IPS-11a (cell line): ENCODE data around the gene ZMYND11.
"Not testable (repeated sequence)": the region's sequence is repeated elsewhere in the genome, so short reads cannot be mapped to it uniquely, and the experiment has no call there.

Experiments used
- H3K4me3 ChIP-seq: one replicate; pipeline ENCODE4 v1.5.1; 2013; ENCODE audit warnings: low read depth, low read length, control low read depth

ZMYND11 gene

GRCh38 chr10:241966-242643 lies 106.8 kb downstream of the ZMYND11 start:
- no peak overlapping the region for H3K4me3 ChIP-seq

GRCh38 chr10:244227-244626 lies 109.0 kb downstream of the ZMYND11 start:
- no peak overlapping the region for H3K4me3 ChIP-seq

- no peak overlapping the region for H3K4me3 ChIP-seq
Observed at GRCh38 chr10:246431-246830, 111.2 kb downstream of the ZMYND11 start.

GRCh38 chr10:247480-247879 lies 112.2 kb downstream of the ZMYND11 start:
- H3K4me3 ChIP-seq = no peak overlapping the region

- no peak overlapping the region for H3K4me3 ChIP-seq
Observed at GRCh38 chr10:248307-248706, 113.1 kb downstream of the ZMYND11 start.

GRCh38 chr10:251982-252582 lies 116.8 kb downstream of the ZMYND11 start:
- no peak overlapping the region for H3K4me3 ChIP-seq

GRCh38 chr10:260819-261429 lies 125.7 kb downstream of the ZMYND11 start:
- H3K4me3 ChIP-seq = no peak overlapping the region

- H3K4me3 ChIP-seq = not testable (repeated sequence)
Observed at GRCh38 chr10:264160-265073, 129.2 kb downstream of the ZMYND11 start.

- H3K4me3 ChIP-seq = not testable (repeated sequence)
Observed at GRCh38 chr10:265074-265440, 129.8 kb downstream of the ZMYND11 start.

- H3K4me3 ChIP-seq = not testable (repeated sequence)
Observed at GRCh38 chr10:265816-266588, 130.7 kb downstream of the ZMYND11 start.

GRCh38 chr10:266974-267425 lies 131.7 kb downstream of the ZMYND11 start:
- no peak overlapping the region for H3K4me3 ChIP-seq

- no peak overlapping the region for H3K4me3 ChIP-seq
Observed at GRCh38 chr10:267705-268104, 132.4 kb downstream of the ZMYND11 start.

GRCh38 chr10:269440-270074 lies 134.3 kb downstream of the ZMYND11 start:
- no peak overlapping the region for H3K4me3 ChIP-seq

GRCh38 chr10:271201-271600 lies 135.9 kb downstream of the ZMYND11 start:
- no peak overlapping the region for H3K4me3 ChIP-seq

GRCh38 chr10:271722-272121 lies 136.5 kb downstream of the ZMYND11 start:
- H3K4me3 ChIP-seq = no peak overlapping the region

GRCh38 chr10:273088-273487 lies 137.8 kb downstream of the ZMYND11 start:
- H3K4me3 ChIP-seq = no peak overlapping the region

- H3K4me3 ChIP-seq = no peak overlapping the region
Observed at GRCh38 chr10:274866-275265, 139.6 kb downstream of the ZMYND11 start.

GRCh38 chr10:275680-276079 lies 140.4 kb downstream of the ZMYND11 start:
- no peak overlapping the region for H3K4me3 ChIP-seq

- no peak overlapping the region for H3K4me3 ChIP-seq
Observed at GRCh38 chr10:277963-278362, 142.7 kb downstream of the ZMYND11 start.

GRCh38 chr10:278707-279106 lies 143.5 kb downstream of the ZMYND11 start:
- H3K4me3 ChIP-seq = no peak overlapping the region
